Limb (tissue), 2 donors: Measurements from ENCODE around the gene CCL7.

Source experiments
- DNase-seq, 2 donors: peaks; one replicate each; pipeline ENCODE4 v3.0.0-alpha.2; 2016; ENCODE audit errors: extremely low spot score in 2 of 2

CCL7 gene

DNA sequence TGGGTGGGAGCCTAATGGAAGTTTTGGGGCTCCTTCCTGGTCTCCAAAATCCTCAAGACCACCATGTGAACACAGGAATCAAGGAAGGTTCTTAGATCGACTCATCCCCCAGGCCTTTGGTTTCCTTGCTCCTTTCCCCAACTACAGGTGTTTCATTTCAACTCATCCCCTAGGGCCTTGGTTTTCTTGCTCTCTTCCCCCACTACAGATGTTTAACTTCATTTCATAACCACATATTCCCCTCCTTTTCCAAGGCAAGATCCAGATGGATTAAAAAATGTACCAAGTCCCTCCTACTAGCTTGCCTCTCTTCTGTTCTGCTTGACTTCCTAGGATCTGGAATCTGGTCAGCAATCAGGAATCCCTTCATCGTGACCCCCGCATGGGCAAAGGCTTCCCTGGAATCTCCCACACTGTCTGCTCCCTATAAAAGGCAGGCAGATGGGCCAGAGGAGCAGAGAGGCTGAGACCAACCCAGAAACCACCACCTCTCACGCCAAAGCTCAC lies 15.3 kb downstream of the CCL7 start, which contains the start of gene CCL11:
Gene CCL11, plus strand, starts transcription at position 457 of the 507 bp plus-strand sequence. CDS start 67 bp downstream, outside the sequence.
- no peak for DNase-seq

DNA sequence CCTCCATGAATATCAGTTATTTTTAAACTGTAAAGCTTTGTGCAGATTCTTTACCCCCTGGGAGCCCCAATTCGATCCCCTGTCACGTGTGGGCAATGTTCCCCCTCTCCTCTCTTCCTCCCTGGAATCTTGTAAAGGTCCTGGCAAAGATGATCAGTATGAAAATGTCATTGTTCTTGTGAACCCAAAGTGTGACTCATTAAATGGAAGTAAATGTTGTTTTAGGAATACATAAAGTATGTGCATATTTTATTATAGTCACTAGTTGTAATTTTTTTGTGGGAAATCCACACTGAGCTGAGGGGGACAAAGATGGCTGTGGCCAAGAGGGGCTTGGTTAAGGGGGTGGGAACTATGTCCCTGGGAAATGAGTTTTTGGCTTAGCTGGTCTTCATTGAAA lies 17.9 kb downstream of the CCL7 start:
- DNase-seq = no peak

- no peak for DNase-seq
Measured at GRCh38 chr17:34290586-34290985, 20.6 kb downstream of the CCL7 start.

DNA sequence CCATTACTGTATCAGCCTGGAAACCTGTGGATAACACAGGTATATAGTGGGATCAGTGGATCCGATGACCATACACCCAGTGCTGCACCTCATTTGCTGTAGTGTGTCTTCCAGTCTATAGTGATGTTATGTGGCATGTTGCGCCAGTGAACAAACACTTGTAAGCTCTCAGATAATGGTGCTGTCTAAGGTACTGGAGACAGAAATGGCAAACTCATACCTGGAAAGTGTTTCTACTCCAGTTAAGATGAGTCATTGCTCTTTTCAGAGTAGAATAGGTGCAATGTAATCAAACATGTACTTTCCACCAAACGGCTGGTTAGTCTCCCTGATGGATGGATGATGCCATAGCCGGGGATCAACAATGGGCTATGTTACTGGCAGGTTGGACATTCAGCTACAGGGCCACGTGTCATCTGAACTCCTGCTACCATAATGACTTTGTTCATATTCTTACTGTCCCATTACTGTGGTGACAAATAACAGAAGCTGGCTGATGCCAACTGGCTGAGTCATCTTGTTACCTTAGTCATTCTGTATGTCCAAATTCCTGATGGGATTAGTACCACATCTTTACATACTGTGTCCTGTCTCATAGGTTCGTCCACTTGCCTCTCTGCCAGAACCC lies 21.8 kb downstream of the CCL7 start:
- DNase-seq = no peak

DNA sequence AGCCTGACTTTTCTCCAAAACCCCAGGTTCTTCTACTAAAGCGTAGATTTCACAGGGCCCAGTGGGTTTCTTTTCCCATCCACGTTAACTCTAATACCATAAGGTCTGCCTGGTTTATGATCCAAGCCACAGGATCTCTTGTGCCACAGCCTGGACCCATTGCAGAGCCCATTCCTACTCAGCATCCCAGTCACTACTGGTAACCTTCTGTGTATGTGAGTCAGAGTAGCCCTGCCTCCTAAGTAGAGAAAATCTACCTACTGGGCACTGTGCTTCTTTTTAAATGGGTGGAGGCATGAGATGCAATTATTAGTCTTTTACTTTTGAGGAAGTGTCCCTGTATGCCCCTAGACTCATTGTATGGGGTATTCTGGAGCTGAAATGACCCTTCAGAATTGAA lies 29.0 kb downstream of the CCL7 start:
- DNase-seq = no peak

- DNase-seq = no peak
Measured at GRCh38 chr17:34299956-34300577, 30.0 kb downstream of the CCL7 start.

- no peak for DNase-seq
Measured at GRCh38 chr17:34300652-34301370, 30.8 kb downstream of the CCL7 start.

DNA sequence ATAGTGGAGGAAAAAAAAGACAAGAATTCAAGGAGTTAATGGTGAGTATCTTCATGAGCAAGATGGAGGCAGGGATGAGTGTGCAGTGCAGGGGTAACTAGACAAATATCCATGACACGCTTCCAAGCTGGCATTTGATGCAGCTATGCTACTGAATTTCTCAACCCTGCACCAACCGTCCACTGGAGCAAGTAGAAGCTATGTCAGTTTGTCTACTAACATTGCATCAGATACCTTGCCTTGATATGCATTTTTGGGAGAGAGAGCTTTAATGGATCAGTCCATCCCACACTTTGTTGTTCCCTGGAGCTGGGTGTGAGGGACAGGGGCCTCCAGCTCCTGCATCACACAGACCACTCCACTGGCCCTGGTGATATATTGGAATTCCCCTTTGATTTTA lies 32.0 kb downstream of the CCL7 start:
- no peak for DNase-seq

DNA sequence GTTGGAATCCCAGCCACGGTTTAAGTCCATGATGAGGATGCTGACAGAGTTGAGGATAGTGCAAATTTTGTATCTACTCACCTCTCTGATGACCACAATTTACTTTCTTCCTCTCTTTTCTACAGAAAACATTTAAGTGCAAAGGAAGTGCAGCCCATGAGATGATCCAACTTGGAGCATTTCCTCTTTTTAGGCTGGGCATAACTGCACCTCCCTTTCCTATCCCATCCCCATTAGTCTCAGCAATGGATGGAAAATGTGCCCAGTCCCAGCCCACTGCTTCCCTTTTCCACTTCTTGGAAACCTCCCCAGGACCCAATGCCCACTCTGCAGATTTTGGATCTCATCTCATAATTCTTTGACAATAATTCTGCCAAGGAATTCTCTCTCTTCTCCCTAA lies 32.6 kb downstream of the CCL7 start:
- DNase-seq = no peak

- no peak for DNase-seq
Measured at GRCh38 chr17:34303606-34304005, 33.6 kb downstream of the CCL7 start.

DNA sequence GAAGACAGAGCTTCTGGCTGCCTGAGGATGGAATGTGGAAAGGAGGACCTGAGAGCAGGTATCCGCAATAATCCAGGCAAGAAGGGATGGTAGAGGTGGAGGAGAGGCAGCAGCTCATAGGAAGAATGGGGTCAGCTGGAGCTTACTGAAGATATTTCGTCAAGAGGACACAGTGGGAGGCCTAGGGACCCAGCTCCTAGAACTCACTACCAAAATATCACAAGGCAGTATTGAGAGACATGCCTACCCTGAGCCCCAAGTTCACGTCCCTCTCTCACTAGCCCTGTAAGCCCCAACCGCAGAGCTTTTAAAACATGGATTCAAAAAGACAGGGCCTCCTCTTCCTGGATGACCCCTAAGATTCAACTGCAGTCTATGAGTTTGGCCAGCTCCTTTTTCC lies 35.0 kb downstream of the CCL7 start:
- DNase-seq = no peak

DNA sequence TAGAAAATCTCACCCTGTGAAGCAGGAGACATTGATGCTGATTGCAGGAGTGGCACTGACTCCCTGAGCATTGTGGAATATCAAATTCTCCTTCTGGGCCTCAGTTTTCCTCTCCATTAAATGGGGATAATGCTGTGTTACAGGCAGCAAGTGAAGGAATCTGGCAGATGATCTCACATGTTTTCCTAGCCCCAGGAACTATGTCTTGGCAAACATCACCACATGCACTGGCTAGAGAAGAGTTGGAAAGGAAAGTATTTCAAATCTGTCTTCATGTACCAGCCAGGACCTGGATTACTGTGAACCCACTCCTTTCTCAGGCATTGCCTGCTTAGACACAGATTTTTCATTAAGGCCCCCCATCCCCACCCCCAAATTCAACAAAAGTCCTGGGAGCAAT lies 35.6 kb downstream of the CCL7 start:
- no peak for DNase-seq

DNA sequence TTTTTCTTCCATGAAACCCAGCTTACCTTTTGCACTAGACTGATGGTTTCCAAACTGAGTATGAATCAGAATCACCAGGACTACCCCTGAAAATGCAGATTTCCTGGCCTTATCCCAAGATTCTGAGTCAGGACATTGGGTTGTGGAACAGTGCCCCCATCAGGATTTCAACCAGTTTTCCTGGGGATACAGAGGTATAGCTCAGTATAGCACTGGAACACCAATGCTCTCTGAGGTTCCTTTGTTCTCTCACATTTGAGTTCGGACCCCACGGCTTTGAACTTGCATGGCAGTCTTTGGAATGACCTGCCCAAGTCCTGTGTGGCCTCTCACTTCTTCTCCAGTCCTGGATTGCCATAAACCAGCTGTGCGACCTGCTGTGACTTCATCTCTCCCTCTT lies 36.4 kb downstream of the CCL7 start:
- no peak for DNase-seq

- DNase-seq = no peak
Measured at GRCh38 chr17:34307110-34307509, 37.1 kb downstream of the CCL7 start.

DNA sequence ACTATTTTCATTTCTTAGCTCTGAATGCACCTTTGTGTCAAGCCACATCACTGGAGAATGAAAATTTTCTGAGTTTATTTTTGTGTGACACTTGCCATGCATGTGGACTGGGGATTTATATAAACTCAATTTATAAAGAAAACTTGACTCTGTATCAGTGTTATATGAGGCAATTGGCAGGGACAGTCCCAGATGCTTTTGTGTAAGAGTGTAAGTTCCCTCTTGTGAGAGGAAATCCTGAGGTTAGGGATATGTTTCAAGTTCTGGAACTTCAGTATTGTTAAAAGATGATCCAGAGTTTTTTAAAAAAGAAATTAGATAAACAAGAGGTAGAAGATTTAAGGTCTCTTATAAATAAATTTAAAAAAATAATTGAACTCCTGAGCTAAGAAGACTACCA lies 38.4 kb downstream of the CCL7 start:
- no peak for DNase-seq

DNA sequence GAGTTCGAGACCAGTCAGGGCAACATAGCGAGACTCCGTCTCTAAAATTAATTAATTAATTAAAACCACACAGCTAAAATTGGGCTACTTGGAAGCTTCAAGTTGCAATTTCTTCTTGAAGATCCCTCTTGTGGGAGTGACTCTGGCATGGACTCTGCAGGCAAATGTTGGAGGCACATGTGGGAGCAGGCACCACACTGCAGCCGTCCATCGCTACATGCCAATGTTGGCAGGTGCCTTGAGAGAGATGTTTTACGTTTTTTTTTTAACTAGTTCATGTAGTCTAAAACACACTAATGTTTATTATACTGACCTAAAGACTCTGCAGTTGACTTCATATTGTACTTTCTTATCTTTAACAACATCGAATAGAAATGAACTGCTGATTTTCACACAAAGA lies 41.3 kb downstream of the CCL7 start:
- DNase-seq = no peak

DNA sequence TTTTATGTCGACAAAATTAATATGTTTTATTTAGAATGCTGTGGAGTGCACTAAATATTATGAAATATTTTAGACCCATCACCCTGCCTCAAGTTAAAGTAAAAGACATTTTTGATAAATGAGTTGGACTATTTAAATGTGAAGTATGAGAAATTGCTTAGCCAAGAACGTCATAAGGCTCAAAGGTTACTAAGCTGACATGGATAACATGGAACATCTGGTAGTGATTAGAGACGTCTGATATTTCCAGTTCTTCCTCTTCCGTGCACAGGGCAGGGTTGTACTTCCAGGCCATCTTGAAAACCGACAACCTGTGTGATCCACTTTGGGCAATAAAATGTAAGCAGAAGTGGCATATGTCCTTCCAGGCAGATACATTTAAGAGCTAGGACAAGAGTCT lies 42.1 kb downstream of the CCL7 start:
- no peak for DNase-seq

DNA sequence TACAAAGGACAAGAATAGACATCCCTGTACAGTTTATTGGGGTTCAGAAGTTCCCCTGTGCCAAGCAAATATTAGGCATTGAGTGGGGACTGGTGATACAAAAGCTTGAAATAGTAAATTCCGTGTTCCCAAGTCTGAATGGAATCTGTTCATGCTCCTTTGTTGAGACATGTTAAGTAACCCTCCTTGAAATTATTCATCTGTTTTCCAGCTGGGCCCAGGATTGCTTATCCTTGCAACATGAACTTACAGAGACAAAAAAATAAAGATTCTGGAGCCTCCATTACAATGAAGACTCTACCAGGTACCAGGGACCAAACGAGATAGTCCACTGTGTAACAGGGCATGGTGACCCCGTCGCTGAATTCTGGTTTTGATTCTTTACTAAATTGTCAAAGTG lies 43.1 kb downstream of the CCL7 start:
- DNase-seq = no peak

- no peak for DNase-seq
Measured at GRCh38 chr17:34314279-34314678, 44.3 kb downstream of the CCL7 start.

GRCh38 chr17:34318474-34318873 lies 48.5 kb downstream of the CCL7 start:
- no peak for DNase-seq

- DNase-seq = no peak
Measured at GRCh38 chr17:34319039-34319483, 49.0 kb downstream of the CCL7 start, which contains the start of gene CCL8. Gene CCL8 (plus strand): TSS chr17:34319435. CDS start chr17:34319502, 67 bp downstream.
